Ascending aorta (tissue), 2 donors: ENCODE results near the gene ZSWIM5. TPM values are rescaled to one million over a fixed set of nuclear protein-coding genes. Genes with fewer than 3 reads are reported as not detected.
"Not testable (repeated sequence)": the region's sequence is repeated elsewhere in the genome, so short reads cannot be mapped to it uniquely, and the experiment has no call there.

Experiments used
- DNase-seq, 2 donors: peaks; one replicate each; pipeline ENCODE4 v3.0.0-alpha.2; 2019; ENCODE audit warnings: low spot score in 2 of 2
- H3K27ac ChIP-seq, 2 donors: fragments of 200-600 bp; sonication (generic); one replicate each; pipeline ENCODE4 v1.5.1; 2016 to 2017; ENCODE audit warnings: mild to moderate bottlenecking in 1 of 2
- H3K27me3 ChIP-seq: fragments of 200-600 bp; sonication (generic); one replicate; pipeline ENCODE4 v1.5.1; 2017
- H3K36me3 ChIP-seq, 2 donors: fragments of 200-600 bp; sonication (generic); one replicate each; pipeline ENCODE4 v1.5.1; 2016
- H3K4me1 ChIP-seq, 2 donors: fragments of 200-600 bp; sonication (generic); one replicate each; pipeline ENCODE4 v1.5.1; 2016 to 2017; ENCODE audit warnings: mild to moderate bottlenecking in 1 of 2
- H3K4me3 ChIP-seq, 2 donors: fragments of 200-600 bp; sonication (generic); one replicate each; pipeline ENCODE4 v1.5.1; 2016 to 2017; ENCODE audit warnings: mild to moderate bottlenecking in 1 of 2
- H3K9me3 ChIP-seq, 2 donors: fragments of 200-600 bp; sonication (generic); one replicate each; pipeline ENCODE4 v1.5.1; 2016
- CTCF ChIP-seq, 3 experiments: fragments of 200-600 bp in 2 of 3; fragments of 450-650 bp in 1 of 3; sonication (generic) in 2 of 3; IDR thresholded peaks; one replicate each; pipeline ENCODE4 v1.5.1; 2016 to 2019; ENCODE audit warnings: antibody characterized with exemption in 3 of 3, mild to moderate bottlenecking in 1 of 3, moderate library complexity in 1 of 3
- intact Hi-C: fragments of 100-400 bp; cut with DNase I; formaldehyde crosslinking; loops from one replicate; pipeline ENCODE4 v1.15.1; 2023
- total RNA-seq: library from RNA; depleted of rRNA; stranded (reverse); fragments of >200 nt; gene quantifications from one replicate; pipeline ENCODE4 v1.1.0, GENCODE V29; 2016

Gene ZSWIM5
- total RNA-seq, 1 donor from 2014 or later = 1.2 TPM

GRCh38 chr1:45141247-45142003 is 65.0 kb downstream of the ZSWIM5 start:
- no peaks in the 10 kb centered on the region for H3K27me3 ChIP-seq
- no peaks in the 10 kb centered on the region for H3K4me1 ChIP-seq
- H3K27ac ChIP-seq = no peak overlapping the region
- H3K36me3 ChIP-seq = no peaks in the 10 kb centered on the region
- no peak for DNase-seq
- TF ChIP-seq CTCF (IDR thresholded peaks at IDR 0.05) = no peak
- H3K4me3 ChIP-seq = no peak overlapping the region
- H3K9me3 ChIP-seq = no peaks in the 10 kb centered on the region
- intact Hi-C loops = no loop called here

- no peak for TF ChIP-seq CTCF (IDR thresholded peaks at IDR 0.05)
- H3K27me3 ChIP-seq = no peaks in the 10 kb centered on the region
- H3K36me3 ChIP-seq = no peaks in the 10 kb centered on the region
- no peak for DNase-seq
- intact Hi-C loops = no loop called here
- H3K27ac ChIP-seq = no peak overlapping the region
- H3K4me1 ChIP-seq = no peaks in the 10 kb centered on the region
- no peaks in the 10 kb centered on the region for H3K9me3 ChIP-seq
- H3K4me3 ChIP-seq = no peak overlapping the region
Measured at GRCh38 chr1:45136984-45137383, 69.4 kb downstream of the ZSWIM5 start.

GRCh38 chr1:45135316-45135715 is 71.1 kb downstream of the ZSWIM5 start:
- Histone ChIP-seq H3K9me3 (no peaks in the 10 kb centered on the region), H3K4me1 (no peaks in the 10 kb centered on the region), H3K36me3 (no peaks in the 10 kb centered on the region), H3K27me3 (no peaks in the 10 kb centered on the region), H3K27ac (no peak overlapping the region), H3K4me3 (no peak overlapping the region)
- DNase-seq = no peak
- no peak for TF ChIP-seq CTCF (IDR thresholded peaks at IDR 0.05)
- intact Hi-C loops = no loop called here

- no peaks in the 10 kb centered on the region for H3K27me3 ChIP-seq
- no peak overlapping the region for H3K27ac ChIP-seq
- no peaks in the 10 kb centered on the region for H3K4me1 ChIP-seq
- no peak for DNase-seq
- intact Hi-C loops = no loop called here
- H3K4me3 ChIP-seq = no peak overlapping the region
- no peaks in the 10 kb centered on the region for H3K9me3 ChIP-seq
- H3K36me3 ChIP-seq = no peaks in the 10 kb centered on the region
- no peak for TF ChIP-seq CTCF (IDR thresholded peaks at IDR 0.05)
Measured at GRCh38 chr1:45134461-45134873, 71.9 kb downstream of the ZSWIM5 start.

GRCh38 chr1:45132719-45133118 is 73.7 kb downstream of the ZSWIM5 start:
- H3K27me3 ChIP-seq = not testable (repeated sequence)

GRCh38 chr1:45123358-45123757 is 83.0 kb downstream of the ZSWIM5 start:
- H3K27me3 ChIP-seq = no peaks in the 10 kb centered on the region
- H3K4me3 ChIP-seq = no peak overlapping the region
- intact Hi-C loops = no loop called here
- H3K9me3 ChIP-seq = no peaks in the 10 kb centered on the region
- DNase-seq = no peak
- H3K36me3 ChIP-seq = no peaks in the 10 kb centered on the region
- H3K27ac ChIP-seq = no peak overlapping the region
- no peaks in the 10 kb centered on the region for H3K4me1 ChIP-seq
- no peak for TF ChIP-seq CTCF (IDR thresholded peaks at IDR 0.05)

More at GRCh38 chr1:45132719-45133118, 73.7 kb downstream of the ZSWIM5 start:
- intact Hi-C loops, H3K4me3 ChIP-seq, H3K9me3 ChIP-seq, H3K27ac ChIP-seq, H3K36me3 ChIP-seq, H3K4me1 ChIP-seq, DNase-seq: not testable (repeated sequence)
